Measurements from ENCODE around the gene TASOR2. TPM values are rescaled to one million over a fixed set of nuclear protein-coding genes. Genes with fewer than 3 reads are reported as not detected.

TASOR2 gene
- total RNA-seq, 2 experiments from 2014 or later: 52.0 to 56.0 TPM

GRCh38 chr10:5710859-5711258 lies 26.2 kb downstream of the TASOR2 start:
- Mint-ChIP-seq H3K9me3 (ENCODE audit: low read depth) (no peaks in the 10 kb centered on the region), H3K27ac (no peak overlapping the region), H3K27me3 (no peaks in the 10 kb centered on the region), H3K36me3 (peaks cover 23% of the 10 kb centered on the region), H3K4me3 (peak overlapping the region; percentile 57), H3K4me1 (peaks cover 44% of the 10 kb centered on the region)
- no peak for DNase-seq
- ATAC-seq: peak; percentile 49
- CTCF ChIA-PET: interaction anchor here (1.2 to 1.9 kb wide), 4 partner anchors 19 to 88 kb away, joined by 4 to 6 read pairs (median 4); no protein-coding TSS in a partner anchor

GRCh38 chr10:5711642-5712041 lies 27.0 kb downstream of the TASOR2 start:
- Mint-ChIP-seq H3K4me1 (peaks cover 44% of the 10 kb centered on the region), H3K9me3 (ENCODE audit: low read depth) (no peaks in the 10 kb centered on the region), H3K36me3 (peaks cover 19% of the 10 kb centered on the region), H3K4me3 (peak overlapping the region; percentile 57), H3K27ac (peak overlapping the region; percentile 72), H3K27me3 (no peaks in the 10 kb centered on the region)
- ATAC-seq: no peak
- CTCF ChIA-PET: interaction anchor here (1.3 to 1.9 kb wide), 3 partner anchors 20 to 89 kb away, joined by 4 to 6 read pairs (median 4); no protein-coding TSS in a partner anchor
- DNase-seq: no peak

- H3K36me3 Mint-ChIP-seq: peaks cover 21% of the 10 kb centered on the region
- H3K27ac Mint-ChIP-seq: no peak overlapping the region
- DNase-seq (no peak), ATAC-seq (no peak)
- H3K4me3 Mint-ChIP-seq: no peak overlapping the region
- CTCF ChIA-PET: no interaction called here
- no peaks in the 10 kb centered on the region for H3K9me3 Mint-ChIP-seq (ENCODE audit: low read depth)
- no peaks in the 10 kb centered on the region for H3K27me3 Mint-ChIP-seq
- peaks cover 15% of the 10 kb centered on the region for H3K4me1 Mint-ChIP-seq
Observed at GRCh38 chr10:5719546-5719945, 34.9 kb downstream of the TASOR2 start.

- no peaks in the 10 kb centered on the region for H3K27me3 Mint-ChIP-seq
Observed at GRCh38 chr10:5720182-5720581, 35.5 kb downstream of the TASOR2 start.

DNA sequence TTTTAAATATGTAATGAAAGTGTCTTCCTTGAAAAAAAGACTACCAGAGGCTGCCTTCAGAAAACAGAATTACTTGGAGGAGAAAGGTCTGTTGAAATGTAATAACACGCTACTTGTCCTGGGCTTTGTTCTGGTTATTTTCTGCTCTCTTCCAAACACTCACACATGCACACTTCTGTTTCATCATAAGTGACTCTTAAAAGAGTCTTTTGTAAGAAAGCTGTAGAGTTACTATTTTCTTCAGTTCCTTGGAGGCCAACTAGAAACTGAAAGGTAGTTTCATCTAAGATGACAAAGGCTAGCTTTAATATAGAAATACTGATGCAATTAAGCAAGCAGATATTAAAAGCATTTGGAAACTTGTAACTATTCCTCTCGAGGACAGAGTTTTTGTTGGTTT lies 39.1 kb downstream of the TASOR2 start:
- no peaks in the 10 kb centered on the region for H3K9me3 Mint-ChIP-seq (ENCODE audit: low read depth)
- H3K36me3 Mint-ChIP-seq: peaks cover 33% of the 10 kb centered on the region
- CTCF ChIA-PET: interaction anchor here (0.7 kb wide), 1 partner anchor 919 kb away, joined by 3 read pairs; no protein-coding TSS in a partner anchor
- H3K4me3 Mint-ChIP-seq: no peak overlapping the region
- H3K27me3 Mint-ChIP-seq: no peaks in the 10 kb centered on the region
- ATAC-seq (no peak), DNase-seq (no peak)
- peaks cover 6% of the 10 kb centered on the region for H3K4me1 Mint-ChIP-seq
- peak overlapping the region; percentile 25 for H3K27ac Mint-ChIP-seq

More at GRCh38 chr10:5720182-5720581, 35.5 kb downstream of the TASOR2 start:
- Mint-ChIP-seq H3K27ac (no peak overlapping the region), H3K4me3 (no peak overlapping the region), H3K36me3 (peaks cover 20% of the 10 kb centered on the region), H3K9me3 (ENCODE audit: low read depth) (no peaks in the 10 kb centered on the region), H3K4me1 (peaks cover 12% of the 10 kb centered on the region)
- ATAC-seq: no peak
- DNase-seq: no peak
- CTCF ChIA-PET: no interaction called here

GRCh38 chr10:5730766-5731165 lies 46.1 kb downstream of the TASOR2 start:
- peak; percentile 45 for ATAC-seq
- CTCF ChIA-PET: interaction anchor here (1.0 kb wide), 1 partner anchor 34 kb away, joined by 4 read pairs; no protein-coding TSS in a partner anchor
- H3K4me3 Mint-ChIP-seq: no peak overlapping the region
- DNase-seq: no peak
- H3K9me3 Mint-ChIP-seq (ENCODE audit: low read depth): no peaks in the 10 kb centered on the region
- peaks cover 34% of the 10 kb centered on the region for H3K4me1 Mint-ChIP-seq
- H3K27me3 Mint-ChIP-seq: no peaks in the 10 kb centered on the region
- peaks cover 50% of the 10 kb centered on the region for H3K36me3 Mint-ChIP-seq
- H3K27ac Mint-ChIP-seq: peak overlapping the region; percentile 72

DNA sequence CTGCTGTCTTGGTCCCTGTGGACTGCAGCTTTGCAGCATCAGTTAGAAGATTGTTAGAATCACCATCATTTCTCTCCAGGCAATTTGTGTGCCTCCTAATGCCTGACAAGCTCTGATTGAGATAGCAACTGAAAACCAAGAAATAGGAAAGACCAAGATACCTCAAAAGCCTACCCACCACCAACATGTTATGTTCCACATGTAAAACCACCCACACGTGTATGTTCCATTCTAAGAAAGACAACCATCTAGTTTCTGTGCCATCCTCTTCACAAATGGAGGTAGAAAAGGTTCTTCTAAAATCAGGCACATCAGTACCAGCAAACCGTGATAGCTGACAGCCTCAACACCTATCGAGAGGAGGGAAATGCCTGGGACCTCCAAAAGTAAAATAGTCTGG lies 46.9 kb downstream of the TASOR2 start:
- no peak overlapping the region for H3K4me3 Mint-ChIP-seq
- ATAC-seq: peak; percentile 45

GRCh38 chr10:5732141-5732540 lies 47.5 kb downstream of the TASOR2 start:
- H3K9me3 Mint-ChIP-seq (ENCODE audit: low read depth): no peaks in the 10 kb centered on the region
- peak overlapping the region; percentile 59 for H3K27ac Mint-ChIP-seq
- CTCF ChIA-PET: interaction anchor here (0.8 to 1.5 kb wide), 2 partner anchors 9 to 19 kb away, joined by 3 to 5 read pairs; no protein-coding TSS in a partner anchor
- no peak overlapping the region for H3K4me3 Mint-ChIP-seq
- DNase-seq: no peak
- H3K36me3 Mint-ChIP-seq: peaks cover 43% of the 10 kb centered on the region
- ATAC-seq: no peak
- H3K27me3 Mint-ChIP-seq: no peaks in the 10 kb centered on the region
- H3K4me1 Mint-ChIP-seq: peaks cover 34% of the 10 kb centered on the region

More for the DNA sequence above, 46.9 kb downstream of the TASOR2 start:
- peaks cover 47% of the 10 kb centered on the region for H3K36me3 Mint-ChIP-seq
- H3K4me1 Mint-ChIP-seq: peaks cover 34% of the 10 kb centered on the region
- H3K27me3 Mint-ChIP-seq: no peaks in the 10 kb centered on the region
- no peaks in the 10 kb centered on the region for H3K9me3 Mint-ChIP-seq (ENCODE audit: low read depth)
- DNase-seq: no peak
- CTCF ChIA-PET: interaction anchor here (1.5 kb wide), 1 partner anchor 19 kb away, joined by 5 read pairs; no protein-coding TSS in a partner anchor
- peak overlapping the region; percentile 59 for H3K27ac Mint-ChIP-seq

Other genes starting within 250 kb of the TASOR2 start
- gene CALML5, start 185.3 kb upstream of the TASOR2 start, total RNA-seq: not detected
- gene CALML3, start 159.9 kb upstream of the TASOR2 start, total RNA-seq: not detected
- 1 to 10 TPM; 4.4 to 8.0 TPM for gene ASB13, start 18.2 kb upstream of the TASOR2 start, total RNA-seq
- 100 to 1,000 TPM; 196 to 263 TPM for gene GDI2, start 128.6 kb downstream of the TASOR2 start, total RNA-seq
- 1 to 10 TPM; 4.6 to 4.7 TPM for gene ANKRD16, start 205.1 kb downstream of the TASOR2 start, total RNA-seq
- gene FBH1, start 205.4 kb downstream of the TASOR2 start, total RNA-seq: 10 to 100 TPM; 55.1 to 66.3 TPM

Data from activated CD8-positive, alpha-beta memory T cell treated with anti-CD3 and anti-CD28 coated beads, Interleukin-2, amount 10 ng/mL, durations not matched to agents 7 days and 5 days (primary cell).